GM18861 (cell line): ENCODE measurements around the gene EPS8L2.
A peak's percentile ranks its signal among the peaks of the same experiment; 100 is the strongest.
"Not testable (repeated sequence)": the region's sequence is repeated elsewhere in the genome, so short reads cannot be mapped to it uniquely, and the experiment has no call there.

Experiments used
- ATAC-seq: cut with Tn5 transposase; IDR thresholded peaks from one replicate; pipeline ENCODE4 v1.9.1; 2021; ENCODE audit not compliant: unreplicated experiment

Gene EPS8L2

DNA sequence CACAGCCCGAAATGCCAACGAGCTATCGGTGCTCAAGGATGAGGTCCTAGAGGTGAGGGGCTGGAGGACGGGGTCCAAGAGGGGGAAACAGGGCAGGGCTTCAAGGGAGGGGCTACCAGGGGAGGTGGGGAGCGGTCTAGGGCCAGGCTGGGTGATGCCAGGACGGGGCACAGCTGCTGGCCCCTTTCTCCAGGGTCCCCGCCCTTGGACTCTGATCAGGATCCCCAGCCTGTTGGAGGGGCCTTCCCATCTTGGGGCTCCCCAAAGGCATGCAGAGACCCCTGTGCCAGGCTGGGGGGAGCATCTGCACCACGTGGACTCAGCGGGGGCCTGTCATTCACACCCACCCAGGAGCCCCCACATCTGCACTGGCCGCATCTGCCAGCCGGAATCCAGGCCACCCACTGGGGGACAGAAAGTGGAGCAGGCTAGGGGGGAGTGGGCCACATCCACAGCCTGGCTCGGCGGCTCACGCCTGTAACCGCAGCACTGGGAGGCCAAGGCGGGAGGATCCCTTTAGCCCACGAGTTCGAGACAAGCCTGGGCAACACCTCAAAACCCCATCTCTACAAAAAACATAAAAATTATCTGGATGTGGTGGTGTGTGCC lies 18.9 kb downstream of the EPS8L2 start:
- ATAC-seq: no peak

DNA sequence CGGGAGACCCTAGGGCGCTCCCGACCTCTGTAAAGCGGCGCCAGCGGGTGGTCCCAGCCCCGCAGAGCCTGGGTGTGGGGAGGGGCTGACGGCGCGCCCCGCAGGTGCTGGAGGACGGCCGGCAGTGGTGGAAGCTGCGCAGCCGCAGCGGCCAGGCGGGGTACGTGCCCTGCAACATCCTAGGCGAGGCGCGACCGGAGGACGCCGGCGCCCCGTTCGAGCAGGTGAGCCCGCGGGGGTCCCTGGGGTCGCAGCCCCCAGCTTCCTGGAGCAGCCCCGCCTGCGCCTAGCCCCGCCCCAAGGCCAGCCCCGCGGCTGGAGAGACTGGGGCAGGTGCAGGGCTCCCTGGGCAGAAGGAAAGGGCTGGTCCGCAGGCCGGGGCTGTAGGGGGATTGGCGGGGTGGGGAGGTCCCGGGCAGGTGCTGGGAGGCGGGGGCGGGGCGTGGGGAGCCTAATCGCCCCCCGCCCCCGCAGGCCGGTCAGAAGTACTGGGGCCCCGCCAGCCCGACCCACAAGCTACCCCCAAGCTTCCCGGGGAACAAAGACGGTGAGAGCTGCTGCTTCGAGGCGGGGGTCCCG lies 19.7 kb downstream of the EPS8L2 start:
- no peak for ATAC-seq

GRCh38 chr11:726278-727220 lies 20.5 kb downstream of the EPS8L2 start:
- no peak for ATAC-seq

GRCh38 chr11:727281-727701 lies 21.3 kb downstream of the EPS8L2 start:
- no peak for ATAC-seq

DNA sequence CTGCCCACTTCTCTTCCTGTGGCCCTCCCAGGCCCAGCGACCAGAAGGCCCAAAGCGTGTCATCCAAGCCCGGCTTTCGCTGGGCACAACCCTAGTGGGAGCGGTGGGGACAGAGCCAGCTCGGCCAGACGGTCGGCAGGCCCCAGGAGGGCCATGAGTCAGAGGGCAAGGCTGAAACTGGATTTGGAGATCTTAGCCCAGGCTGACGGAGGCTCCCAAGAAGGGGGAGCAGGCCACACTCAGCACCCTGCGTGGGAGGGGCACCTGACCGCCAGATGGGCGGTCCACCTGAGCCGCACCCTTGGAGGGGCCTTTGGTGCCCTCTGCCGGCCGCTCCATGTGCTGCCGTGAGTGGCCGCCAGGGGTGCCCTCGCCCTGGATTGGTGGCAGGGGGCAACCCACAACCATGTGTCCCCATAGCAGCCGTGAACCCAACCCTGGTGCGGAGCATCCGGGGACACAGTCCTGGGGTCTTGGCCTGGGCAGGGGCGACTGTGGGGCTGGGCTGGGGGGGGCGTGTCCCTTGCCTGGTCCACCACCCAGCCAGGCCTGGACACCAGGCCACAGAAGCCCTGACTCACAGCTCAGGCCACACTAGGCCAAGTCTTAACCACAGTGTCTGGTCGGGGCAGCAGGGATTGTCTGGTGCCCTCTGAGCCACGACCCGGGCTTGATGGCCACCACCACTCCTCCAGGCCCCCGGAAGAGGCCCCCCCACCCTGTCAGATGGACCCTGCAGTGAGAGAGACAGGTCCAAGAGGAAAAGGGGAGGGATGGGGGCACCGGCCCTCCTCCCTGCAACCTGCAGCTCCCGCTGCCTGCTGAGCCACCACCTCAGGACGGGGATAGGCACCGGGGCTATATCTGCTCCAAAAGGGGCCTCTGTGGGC lies 22.1 kb downstream of the EPS8L2 start:
- ATAC-seq: no peak

- ATAC-seq: no peak
Measured at GRCh38 chr11:728901-729491, 23.0 kb downstream of the EPS8L2 start.

- no peak for ATAC-seq
Measured at GRCh38 chr11:729492-730074, 23.6 kb downstream of the EPS8L2 start.

- ATAC-seq: no peak
Measured at GRCh38 chr11:733072-733471, 27.0 kb downstream of the EPS8L2 start.

- not testable (repeated sequence) for ATAC-seq
Measured at GRCh38 chr11:734541-734940, 28.5 kb downstream of the EPS8L2 start.

DNA sequence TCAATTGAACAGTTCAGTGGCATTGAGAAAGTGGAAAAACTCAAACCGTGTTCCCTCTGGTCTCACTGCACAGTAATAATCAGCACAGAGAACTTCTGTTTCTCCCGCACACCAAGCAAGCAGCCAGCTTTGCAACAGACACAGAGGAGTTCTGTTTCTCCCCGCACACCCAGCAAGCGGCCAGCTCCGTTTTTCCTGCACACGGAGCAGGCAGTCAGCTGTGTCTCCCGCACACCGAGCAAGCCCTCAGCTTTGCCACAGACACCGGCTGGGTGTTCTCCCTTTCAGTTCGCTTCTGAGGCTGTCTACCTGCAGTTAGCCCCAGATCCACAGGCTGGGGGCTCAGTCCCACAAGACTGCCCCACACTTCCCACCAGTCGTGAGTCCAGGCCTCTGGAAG lies 31.3 kb downstream of the EPS8L2 start:
- ATAC-seq: no peak

DNA sequence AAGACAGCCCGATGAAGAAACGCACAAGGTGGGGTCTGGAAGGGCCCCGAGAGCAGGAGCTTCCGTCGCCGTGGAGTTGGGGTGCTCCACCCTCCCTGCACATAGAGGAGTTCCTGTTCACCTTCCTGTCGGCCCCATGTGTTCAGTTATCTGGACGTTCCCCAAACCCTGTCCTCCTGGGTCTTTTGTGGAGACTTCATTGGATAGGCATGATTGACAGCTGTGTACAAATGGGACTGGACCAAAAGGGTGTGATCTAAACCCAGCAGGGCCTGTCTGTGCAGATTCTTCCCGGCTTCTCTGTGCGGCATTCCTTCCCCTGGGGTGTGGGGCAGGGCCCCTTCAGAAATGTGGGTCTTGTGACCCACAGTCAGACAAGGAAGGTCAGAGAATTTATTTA lies 31.9 kb downstream of the EPS8L2 start:
- ATAC-seq: not testable (repeated sequence)

DNA sequence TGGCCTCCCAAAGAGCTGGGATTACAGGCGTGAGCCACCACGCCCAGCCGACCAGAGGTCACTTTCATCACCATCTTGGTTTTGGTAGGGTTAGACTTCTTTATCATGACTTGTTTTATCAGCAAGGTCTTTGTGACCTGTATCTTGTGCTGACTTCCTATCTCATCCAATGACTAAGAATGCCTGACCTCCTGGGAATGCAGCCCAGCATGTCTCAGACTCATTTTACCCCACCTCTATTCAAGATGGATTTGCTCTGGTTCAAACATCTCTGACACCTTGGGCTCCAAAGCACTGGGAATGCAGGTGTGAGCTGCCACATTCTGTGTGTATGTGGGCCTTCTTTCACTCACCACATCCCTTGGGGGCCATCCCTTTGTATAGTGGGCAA lies 36.1 kb downstream of the EPS8L2 start:
- no peak for ATAC-seq

GRCh38 chr11:742571-743201 lies 36.7 kb downstream of the EPS8L2 start:
- ATAC-seq: no peak

DNA sequence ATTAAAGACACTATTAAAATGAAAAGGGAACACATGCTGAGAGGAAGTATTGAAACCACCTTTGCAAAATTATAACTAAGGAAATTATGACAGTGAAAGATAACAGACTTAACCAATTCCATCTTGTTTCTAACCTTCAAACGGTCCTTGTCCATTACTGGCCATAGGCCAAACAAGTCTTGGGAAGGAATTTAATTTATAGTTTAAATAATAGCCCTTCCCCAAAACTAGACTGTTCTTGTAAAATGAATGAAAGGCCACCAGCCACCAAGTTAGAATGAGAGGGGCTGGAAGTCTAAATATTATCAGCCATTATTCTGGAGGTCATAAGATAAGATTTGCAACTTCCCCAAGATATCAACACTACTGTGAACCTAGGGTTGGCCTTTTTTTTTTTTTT lies 39.4 kb downstream of the EPS8L2 start:
- no peak for ATAC-seq

DNA sequence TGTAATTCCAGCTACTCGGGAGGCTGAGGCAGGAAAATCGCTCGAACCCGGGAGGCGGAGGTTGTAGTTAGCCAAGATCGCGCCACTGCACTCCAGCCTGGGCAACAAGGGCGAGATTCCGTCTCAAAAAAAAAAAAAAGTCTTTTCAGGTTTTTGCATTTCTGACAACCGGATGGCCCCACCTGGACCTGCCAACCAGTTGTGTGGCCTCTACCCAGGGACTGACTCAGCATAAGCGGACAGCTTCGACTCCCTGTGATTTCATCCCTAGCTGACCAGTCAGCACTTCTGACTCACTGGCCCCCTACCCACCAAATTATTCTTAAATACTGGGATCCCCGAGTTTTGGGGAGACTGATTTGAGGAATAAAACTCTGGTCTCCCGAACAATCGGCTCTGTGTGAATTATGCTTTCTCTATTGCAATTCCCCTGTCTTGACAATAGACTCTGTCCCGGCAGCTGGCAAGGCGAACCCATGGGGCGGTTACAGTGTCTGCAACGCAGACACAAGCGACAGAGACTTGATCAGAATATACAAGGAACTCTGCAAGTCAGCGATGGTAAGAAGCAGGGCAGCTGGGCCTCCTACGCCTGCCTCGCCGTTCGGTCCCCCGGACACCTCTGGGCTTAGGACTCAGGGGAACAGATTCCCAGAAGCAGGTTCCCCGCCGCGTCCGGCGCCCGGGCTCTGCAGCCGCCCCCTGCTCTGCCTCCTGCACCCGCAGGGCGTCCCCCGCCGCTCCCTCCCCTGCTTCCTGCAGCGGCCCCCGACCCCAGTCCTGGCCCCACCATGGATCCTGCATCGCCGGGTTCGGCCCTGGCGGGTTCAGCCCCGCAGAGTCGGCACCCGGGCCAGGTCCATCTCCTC lies 40.5 kb downstream of the EPS8L2 start:
- ATAC-seq: peak; percentile 14

DNA sequence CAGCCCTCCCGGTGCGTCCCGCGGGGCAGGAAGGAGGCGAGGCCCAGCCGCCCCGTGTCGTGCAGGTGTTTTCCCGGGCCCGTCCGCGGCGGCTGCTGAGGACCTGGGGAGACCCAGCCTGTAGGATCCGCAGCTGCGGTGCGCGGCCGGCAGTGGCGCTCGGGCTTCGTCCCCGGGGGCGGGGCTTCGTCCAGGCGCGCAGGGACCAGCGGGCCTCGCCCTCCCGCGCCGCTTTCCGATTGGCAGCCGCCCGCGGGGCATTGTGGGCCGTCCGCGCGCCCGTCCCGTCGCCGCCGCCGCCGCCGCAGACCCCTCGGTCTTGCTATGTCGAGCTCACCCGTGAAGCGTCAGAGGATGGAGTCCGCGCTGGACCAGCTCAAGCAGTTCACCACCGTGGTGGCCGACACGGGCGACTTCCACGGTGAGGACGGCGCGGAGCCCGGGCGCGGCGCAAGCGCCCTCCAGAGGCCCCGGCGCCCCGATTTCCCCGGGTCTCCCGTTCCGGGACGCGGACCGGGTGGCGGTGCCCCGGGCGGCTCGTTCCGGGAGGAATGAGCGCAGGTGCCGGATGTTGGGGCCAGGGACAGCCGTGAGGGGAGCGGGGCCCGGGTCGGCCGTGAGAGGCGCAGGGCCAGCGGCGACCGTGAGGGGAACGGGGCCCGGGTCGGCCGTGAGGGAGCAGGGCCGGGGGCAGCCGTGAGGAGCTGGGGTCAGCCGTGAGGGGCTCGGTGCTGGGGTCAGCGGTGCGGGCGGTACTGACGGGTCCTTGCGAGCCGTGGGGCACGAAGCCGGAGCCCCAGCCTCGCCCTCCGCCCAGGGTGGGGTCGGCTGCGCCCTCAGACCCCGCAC lies 41.4 kb downstream of the EPS8L2 start, which contains the start of gene TALDO1:
Gene TALDO1, plus strand, starts transcription at position 307 of the 849 bp plus-strand sequence. Its CDS starts 18 bp downstream, at position 325.
- peak; percentile 78 for ATAC-seq

GRCh38 chr11:748007-748359 lies 42.0 kb downstream of the EPS8L2 start:
- ATAC-seq: peak; percentile 11

- no peak for ATAC-seq
Measured at GRCh38 chr11:749731-750130, 43.7 kb downstream of the EPS8L2 start.
